T47D (cell line): ENCODE results near the gene YWHAG.
"Not testable (repeated sequence)": the region's sequence is repeated elsewhere in the genome, so short reads cannot be mapped to it uniquely, and the experiment has no call there.

Experiments used
- DNase-seq, 2 experiments: peaks; one replicate each; pipeline versions ENCODE4 v3.0.0 to v3.0.0-alpha.2; 2011 to 2012; ENCODE audit warnings: low read depth in 1 of 2, low spot score in 1 of 2
- JUND ChIP-seq: IDR thresholded peaks from 2 replicates; pipeline ENCODE4 v1.6.1; 2012; ENCODE audit warnings: low read depth
- in situ Hi-C: cut with HindIII; loops from 2 replicates; pipeline ENCODE4 v1.10.0; 2016; ENCODE audit warnings: low sequenced_read_pairs, low pct_unique_long_range_greater_than_20kb

YWHAG gene

GRCh38 chr7:76303202-76304147 lies 55.3 kb downstream of the YWHAG start:
- no peak for TF ChIP-seq JUND
- in situ Hi-C loops: no loop called here
- DNase-seq: peak; percentile 38 to 96

DNA sequence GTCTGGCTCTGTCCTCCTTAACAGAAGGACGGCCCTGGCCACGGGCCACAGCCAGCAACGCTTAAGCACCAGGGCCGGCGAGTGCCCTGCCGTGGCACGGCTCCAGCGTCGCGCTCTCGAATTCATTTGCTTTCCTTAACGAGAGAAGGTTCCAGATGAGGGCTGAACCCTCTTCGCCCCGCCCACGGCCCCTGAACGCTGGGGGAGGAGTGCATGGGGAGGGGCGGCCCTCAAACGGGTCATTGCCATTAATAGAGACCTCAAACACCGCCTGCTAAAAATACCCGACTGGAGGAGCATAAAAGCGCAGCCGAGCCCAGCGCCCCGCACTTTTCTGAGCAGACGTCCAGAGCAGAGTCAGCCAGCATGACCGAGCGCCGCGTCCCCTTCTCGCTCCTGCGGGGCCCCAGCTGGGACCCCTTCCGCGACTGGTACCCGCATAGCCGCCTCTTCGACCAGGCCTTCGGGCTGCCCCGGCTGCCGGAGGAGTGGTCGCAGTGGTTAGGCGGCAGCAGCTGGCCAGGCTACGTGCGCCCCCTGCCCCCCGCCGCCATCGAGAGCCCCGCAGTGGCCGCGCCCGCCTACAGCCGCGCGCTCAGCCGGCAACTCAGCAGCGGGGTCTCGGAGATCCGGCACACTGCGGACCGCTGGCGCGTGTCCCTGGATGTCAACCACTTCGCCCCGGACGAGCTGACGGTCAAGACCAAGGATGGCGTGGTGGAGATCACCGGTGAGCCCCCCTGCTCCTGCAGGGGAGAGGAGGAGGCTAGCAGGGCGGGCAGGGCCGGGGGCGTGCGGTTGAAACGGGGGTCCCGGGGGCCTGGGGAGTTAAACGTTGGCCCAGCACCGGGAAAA lies 56.2 kb downstream of the YWHAG start, which contains the start of gene HSPB1:
Gene HSPB1, plus strand, starts transcription at position 327 of the 855 bp plus-strand sequence. Its CDS starts 40 bp downstream, at position 367.
- in situ Hi-C loops: no loop called here
- DNase-seq: peak; percentile 78 to 100
- no peak; the same call in 1 of the 2 replicates for TF ChIP-seq JUND

DNA sequence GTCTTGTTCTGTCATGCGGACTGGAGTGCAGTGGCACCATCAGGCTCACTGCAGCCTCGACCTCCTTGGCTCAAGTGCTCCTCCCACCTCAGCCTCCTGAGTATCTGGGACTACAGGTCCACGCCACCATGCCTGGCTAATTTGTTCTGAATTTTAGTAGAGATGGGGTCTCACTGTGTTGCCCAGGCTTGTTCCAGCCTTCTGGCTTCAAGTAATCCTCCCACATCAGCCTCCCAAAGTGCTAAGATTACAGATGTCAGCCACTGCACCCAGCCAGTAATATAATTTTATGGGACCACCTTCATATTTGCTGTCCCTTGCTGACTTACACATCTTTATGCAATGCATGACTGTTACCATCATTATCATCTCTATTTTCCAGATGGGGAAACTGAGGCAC lies 57.8 kb downstream of the YWHAG start:
- no peak for DNase-seq
- in situ Hi-C loops: no loop called here
- no peak for TF ChIP-seq JUND

DNA sequence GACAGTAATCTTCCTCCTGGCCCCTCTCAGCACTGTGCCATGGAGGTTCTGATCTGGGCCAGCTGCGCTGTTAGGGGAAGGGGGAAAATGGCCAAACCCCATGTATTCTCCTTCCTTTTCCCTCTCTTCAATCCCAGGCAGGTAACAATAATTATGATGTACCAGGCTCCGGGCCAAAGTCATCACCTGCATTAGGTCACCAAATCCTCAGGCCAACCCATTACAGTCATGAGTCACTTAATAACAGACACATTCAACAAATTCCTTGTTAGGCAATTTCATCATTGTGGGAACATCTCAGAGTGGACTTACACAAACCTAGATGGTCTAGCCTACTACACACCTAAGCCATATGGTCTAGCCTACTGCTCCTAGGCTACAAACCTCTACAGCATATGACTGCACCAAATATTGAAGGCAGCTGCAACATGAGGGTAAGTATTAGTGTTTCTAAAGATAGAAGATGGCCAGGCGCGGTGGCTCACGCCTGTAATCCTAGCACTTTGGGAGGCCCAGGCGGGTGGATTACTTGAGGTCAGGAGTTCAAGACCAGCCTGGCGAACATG lies 58.5 kb downstream of the YWHAG start:
- TF ChIP-seq JUND: peak; percentile 87
- in situ Hi-C loops: no loop called here
- DNase-seq: peak in 1 of 2 experiments; percentile 94

DNA sequence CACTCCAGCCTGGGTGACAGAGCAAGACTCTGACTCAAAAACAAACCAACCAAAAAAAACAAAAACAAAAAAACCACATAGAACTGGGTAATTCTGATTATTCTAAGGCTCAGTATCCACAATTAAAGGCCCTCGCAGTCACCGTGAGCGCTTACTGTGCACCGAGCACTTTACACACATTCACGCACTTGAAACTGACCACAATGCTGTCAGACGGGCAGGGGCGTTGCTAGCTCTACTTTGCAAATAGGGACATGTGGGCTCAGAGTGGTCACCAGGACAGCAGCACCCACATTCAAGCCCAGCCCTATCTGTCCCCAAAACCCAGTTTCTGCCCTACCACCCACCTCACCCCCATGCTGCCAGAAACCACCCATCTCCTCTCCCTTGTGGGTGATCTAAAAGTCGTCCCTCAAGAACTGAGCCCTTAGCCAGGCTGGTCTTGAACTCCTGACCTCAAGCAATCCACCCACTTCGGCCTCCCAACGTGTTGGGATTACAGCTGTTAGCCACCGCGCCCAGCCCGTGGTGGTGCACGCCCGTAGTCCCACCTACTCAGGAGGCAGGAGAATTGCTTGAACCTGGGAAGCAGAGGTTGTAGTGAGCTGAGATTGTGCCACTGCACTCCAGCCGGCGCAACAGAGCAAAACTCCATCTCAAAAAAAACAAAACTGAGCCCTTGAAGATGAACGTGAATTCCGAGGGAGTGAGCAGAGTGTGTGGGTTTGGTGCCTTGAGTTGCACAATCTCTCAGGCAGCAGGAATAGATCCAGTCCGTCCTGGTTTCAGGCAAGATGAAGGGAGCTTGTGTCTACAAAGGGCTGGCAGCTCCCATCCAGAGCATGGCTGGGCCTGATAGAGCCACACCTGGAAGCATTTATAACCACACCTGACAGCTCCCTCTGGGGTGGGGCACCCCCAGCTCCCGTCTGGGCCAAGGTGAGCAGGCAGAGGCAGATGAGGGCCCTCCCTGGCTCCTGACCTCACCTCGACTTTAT lies 61.7 kb downstream of the YWHAG start:
- no peak for TF ChIP-seq JUND
- peak in 1 of 2 experiments; percentile 86 for DNase-seq
- in situ Hi-C loops: no loop called here

GRCh38 chr7:76294344-76295024 lies 64.3 kb downstream of the YWHAG start:
- in situ Hi-C loops: no loop called here
- DNase-seq: peak; percentile 61 to 97
- TF ChIP-seq JUND: no peak

DNA sequence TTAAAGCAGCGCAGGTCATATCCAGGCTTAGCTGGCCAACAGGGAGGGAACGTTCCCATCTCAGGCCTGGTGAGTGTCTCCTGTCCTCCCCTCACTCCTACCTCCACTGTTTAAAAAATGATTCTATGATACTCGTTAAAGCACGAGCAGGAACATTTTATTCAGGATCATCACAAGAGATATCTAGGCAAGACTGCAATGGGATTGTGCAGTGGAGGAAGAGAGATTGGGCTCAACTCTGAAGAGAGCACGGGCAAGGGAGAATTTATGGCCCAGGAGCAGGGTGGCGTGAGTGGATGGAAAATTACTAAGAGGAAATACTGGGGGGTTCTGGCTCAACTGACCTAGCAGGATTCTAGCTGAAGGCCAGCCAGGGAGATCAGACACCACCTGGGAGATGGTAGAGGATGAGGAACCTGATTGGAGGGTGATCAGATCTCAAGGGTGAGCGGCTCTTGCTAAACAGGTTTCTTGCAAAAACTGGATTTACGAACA lies 65.3 kb downstream of the YWHAG start:
- TF ChIP-seq JUND: no peak
- DNase-seq: peak in 1 of 2 experiments; percentile 96
- in situ Hi-C loops: no loop called here

DNA sequence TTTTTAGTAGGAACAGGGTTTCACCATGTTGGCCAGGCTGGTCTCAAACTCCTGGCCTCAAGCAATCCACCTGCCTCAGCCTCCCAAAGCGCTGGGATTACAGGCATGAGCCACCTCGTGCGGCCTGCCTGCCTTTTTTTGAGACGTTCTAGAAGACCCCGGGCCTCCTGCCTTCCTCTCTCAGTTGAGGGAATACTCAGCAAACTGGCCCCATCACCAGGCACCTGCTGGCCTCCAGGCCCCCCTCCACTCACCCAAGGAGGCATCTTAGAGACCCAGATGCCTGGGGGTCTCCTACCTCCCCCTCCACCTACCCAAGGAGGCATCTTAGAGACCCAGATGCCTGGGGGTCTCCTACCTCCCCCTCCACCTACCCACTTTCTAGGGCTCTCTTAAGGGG lies 65.9 kb downstream of the YWHAG start:
- in situ Hi-C loops, DNase-seq: not testable (repeated sequence)

- TF ChIP-seq JUND: no peak
- in situ Hi-C loops: no loop called here
- peak in 1 of 2 experiments; percentile 63 for DNase-seq
These were observed 66.6 kb downstream of the YWHAG start for GRCh38 chr7:76292213-76292573.

DNA sequence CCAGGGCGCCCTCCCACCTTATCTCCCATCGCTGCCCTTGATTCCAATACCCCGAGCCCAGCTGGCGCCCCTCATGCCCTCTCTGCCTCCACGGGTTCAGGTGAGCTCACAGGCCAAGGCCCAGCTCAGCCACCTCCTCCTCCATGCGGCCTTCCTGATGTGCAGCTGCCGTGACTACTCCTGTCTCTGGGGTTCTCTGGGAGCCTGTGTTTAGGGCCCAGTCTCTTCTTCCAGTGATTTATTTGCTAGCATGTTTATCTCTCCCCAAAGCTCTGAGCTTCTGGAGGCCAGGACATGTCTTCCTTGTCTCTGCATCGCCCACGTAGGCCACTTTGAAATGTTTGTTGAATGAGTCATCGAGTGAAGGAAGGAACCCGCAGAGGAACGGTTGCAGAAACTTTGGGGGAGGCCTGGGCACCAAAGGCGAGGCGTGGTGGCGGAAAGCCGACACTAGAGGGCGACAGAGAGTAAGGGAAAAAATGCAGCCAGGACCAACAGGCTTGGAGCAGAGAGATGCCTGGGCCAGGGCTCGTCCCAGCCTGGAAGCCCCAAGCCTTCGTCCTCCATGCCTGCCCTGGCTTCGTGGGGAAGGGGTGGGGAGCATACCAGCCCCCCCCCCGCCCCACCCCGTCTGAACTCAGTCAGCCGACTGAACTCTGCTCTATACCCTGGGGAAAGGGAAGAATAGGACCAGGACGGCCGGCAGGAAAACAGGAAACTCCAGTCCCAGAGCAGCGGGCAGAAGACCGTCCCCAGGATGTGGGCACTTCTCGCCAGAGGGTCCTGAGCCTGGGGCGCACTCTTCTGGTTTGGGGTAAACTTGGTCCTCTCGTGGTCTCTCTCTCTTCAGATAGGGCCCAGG lies 67.2 kb downstream of the YWHAG start:
- TF ChIP-seq JUND: peak; percentile 98
- peak; percentile 70 to 99 for DNase-seq
- in situ Hi-C loops: no loop called here

DNA sequence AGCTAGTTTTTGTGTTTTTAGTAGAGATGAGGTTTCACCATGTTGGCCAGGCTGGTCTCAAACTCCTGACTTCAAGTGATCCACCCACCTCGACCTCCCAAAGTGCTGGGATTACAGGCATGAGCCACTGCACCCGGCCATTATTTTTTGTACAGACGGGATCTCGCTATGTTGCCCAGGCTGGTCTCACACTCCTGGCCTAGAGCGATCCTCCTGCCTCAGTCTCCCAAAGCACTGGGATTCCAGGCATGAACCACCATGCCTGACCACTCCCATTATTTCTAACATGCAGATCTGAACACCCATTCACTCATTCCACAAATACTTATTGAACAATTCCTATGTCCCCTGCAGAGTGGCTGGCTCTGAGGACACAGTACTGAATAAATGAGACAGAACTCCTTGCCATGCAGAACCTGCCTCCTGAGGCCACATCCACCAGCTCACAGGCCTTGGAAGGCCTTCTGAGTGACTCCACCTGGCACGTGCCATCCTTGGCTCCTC lies 67.9 kb downstream of the YWHAG start:
- peak in 1 of 2 experiments; percentile 64 for DNase-seq
- in situ Hi-C loops: not testable (repeated sequence)
